GM19395 (cell line): ENCODE data around the gene NCKAP5.

ENCODE experiments used
- ATAC-seq: cut with Tn5 transposase; IDR thresholded peaks from one replicate; pipeline ENCODE4 v1.9.1; 2021; ENCODE audit warnings: mild to moderate bottlenecking, moderate library complexity; ENCODE audit not compliant: unreplicated experiment

NCKAP5 gene

GRCh38 chr2:132979339-132980093, 588.7 kb downstream of the NCKAP5 start:
- peak; percentile 75 for ATAC-seq

- ATAC-seq, result no peak
Measured at GRCh38 chr2:132978840-132979239, 589.4 kb downstream of the NCKAP5 start.

DNA sequence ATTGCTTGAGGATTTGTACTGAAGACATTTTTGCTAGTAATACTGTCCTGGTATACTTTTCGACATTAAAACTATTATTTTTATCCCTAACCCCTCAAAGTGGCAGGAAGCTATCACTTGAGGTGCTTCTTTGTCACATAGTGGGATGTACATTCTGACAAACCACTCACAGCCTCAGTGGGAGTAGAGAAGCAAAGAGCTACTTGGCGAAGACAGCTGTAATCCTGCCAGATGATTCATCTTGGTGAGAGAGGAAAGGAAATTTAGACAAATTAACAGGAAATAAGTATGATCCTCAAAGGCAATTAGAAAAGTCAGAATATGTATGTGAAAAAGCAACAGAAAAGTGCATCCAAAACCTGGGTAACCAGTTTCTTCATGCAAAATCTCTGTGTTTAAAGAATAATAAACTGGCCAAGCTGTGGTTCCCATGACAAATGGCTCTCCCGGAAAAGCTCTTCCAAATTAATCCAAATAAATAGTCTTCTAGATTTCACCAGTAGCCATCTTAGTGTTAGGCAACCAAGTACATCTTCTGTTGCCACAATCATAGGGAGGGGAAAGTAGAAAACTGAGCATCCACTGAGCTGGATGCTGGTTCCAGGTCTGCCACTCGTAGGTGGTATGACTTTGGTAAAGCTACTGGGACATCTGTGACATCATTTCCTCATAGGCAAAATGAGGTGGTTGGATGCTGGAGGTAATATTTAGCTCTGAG, 590.3 kb downstream of the NCKAP5 start:
- ATAC-seq, result no peak

DNA sequence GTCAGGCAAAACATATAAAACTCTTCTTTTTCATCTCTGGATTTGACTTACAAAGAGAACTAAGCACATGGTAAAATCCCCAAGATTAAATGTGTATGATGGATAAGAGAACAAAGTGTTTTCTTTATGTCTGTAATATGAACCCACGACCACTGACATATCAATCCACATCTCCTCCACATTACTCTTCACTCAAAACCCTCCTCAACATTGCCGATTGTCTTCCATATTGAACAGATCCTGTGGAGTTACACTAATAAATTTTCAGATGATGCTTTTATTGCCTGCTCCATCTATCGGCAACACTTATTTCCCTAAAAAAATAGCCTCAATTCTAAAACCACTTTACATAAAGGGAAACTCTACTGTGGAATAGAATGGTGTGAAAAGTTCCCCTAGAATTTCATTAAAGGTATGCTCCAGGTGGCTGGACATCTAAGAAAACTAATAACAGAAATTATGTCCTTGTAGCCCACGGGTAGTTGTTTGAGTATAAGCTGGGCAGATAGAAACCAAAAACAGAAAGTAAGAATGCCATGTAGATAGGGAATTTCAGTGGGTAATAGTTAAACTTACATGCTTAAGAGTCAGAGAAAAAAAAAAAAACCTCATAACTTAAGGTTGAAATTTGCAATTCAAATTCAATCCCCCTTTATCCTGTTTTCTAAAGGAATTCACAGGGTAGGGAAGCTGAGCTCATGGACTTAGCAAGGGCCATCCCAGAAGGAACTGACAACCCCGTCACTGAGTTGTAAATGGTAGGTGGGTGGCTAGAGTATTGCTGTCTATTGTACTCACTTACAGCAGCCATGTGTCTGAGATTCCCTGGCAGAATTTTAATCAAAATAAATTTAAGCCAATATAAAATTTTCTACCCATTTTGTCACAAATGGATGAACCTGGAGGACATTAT, 592.8 kb downstream of the NCKAP5 start:
- ATAC-seq, result no peak

GRCh38 chr2:132974467-132975095, 593.7 kb downstream of the NCKAP5 start:
- ATAC-seq, result no peak

- no peak for ATAC-seq
Measured at GRCh38 chr2:132971310-132972061, 596.8 kb downstream of the NCKAP5 start.

GRCh38 chr2:132969371-132969985, 598.8 kb downstream of the NCKAP5 start:
- ATAC-seq, result no peak

DNA sequence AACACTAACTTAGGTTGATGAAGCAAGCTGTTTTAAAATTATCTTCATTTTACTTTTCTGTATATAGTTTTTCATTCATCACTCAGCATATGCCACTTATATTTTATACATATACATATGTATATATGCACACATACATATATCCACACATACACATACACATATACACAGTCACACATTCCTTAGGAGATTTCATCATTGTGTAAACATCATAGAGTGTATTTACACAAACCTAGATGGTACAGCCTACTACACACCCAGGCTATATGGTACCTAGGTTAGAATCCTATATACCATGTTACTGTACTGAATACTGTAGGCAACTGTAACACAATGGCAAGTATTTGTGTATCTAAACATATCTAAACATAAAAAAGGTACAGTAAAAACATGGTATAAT, 602.8 kb downstream of the NCKAP5 start:
- no peak for ATAC-seq

- ATAC-seq, result no peak
Measured at GRCh38 chr2:132963161-132963560, 605.1 kb downstream of the NCKAP5 start.

GRCh38 chr2:132958887-132959286, 609.4 kb downstream of the NCKAP5 start:
- ATAC-seq, result no peak

DNA sequence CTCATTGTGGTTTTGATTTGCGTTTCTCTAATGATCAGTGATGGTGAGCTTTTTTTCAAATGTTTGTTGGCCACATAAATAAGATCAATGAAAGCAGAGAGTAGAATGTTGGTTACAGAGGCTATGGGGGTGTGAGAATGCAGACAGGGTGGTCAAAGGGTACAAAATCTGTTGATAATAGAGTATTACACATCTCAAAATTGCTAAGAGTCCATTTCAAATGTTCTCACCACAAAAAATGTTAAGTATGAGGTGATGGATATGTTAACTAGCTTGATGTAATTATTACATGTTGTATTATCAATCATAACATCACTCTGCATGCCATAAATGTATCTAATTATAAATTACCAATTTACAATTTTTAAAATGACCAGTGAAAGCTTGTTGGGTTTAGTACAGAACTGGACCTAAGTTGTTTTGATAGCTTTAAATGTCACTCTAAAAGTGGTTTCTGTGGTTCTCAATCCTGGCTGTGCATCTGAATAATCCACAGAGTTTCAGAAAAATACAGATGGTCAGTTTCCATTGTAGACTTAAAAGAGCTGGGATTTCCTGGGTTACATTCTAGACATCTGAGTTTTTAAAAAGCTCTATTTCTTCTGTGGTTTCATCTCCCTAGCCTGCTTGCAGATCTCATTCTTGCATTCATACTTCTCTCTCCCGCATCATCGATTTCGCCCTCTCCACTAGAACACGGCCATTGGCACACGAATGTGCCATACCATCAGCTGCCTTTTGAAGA, 612.2 kb downstream of the NCKAP5 start:
- ATAC-seq, result no peak

DNA sequence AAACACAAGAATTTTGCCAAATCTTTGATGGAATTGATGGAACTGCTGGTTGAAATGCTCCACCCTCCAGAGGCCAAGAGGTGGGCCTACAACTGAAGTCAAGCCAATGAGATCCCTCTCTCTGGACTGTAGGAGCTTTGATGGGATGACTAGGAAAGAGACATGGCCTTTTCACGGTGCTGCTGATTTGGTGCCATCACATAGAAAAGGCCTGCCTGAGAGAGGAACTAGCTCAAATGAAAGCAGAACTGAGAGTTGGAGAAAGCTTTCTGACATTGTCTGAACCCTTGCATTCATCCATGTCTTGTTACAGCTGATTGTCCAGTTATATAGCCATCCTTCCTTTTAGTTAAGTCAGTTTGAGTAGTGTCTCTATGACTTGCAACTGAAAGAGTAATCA, 614.5 kb downstream of the NCKAP5 start:
- peak; percentile 94 for ATAC-seq

- ATAC-seq, result no peak
Measured at GRCh38 chr2:132951008-132951714, 617.1 kb downstream of the NCKAP5 start.

- no peak for ATAC-seq
Measured at GRCh38 chr2:132949108-132949507, 619.2 kb downstream of the NCKAP5 start.

DNA sequence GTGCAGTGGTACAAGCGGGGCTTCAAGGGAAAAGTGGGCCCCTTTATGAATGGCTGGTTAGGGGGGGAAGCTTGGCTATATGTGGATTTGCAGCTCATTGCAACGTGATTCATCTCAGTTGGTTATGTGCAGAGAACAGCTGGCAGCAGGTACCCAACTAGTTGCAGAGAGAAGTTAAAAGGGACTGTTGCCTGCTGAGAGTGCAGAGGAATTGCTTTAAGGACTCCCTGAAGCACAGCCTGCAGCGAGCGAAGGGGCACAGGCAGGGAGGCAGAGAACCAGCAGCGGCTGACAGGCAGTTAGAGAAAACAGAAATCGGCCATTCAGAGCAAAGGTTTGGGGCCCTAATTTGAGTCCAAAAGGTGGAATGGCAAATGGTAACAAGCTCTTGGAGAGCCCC, 620.1 kb downstream of the NCKAP5 start:
- ATAC-seq, result no peak

- no peak for ATAC-seq
Measured at GRCh38 chr2:132943829-132944228, 624.4 kb downstream of the NCKAP5 start.

DNA sequence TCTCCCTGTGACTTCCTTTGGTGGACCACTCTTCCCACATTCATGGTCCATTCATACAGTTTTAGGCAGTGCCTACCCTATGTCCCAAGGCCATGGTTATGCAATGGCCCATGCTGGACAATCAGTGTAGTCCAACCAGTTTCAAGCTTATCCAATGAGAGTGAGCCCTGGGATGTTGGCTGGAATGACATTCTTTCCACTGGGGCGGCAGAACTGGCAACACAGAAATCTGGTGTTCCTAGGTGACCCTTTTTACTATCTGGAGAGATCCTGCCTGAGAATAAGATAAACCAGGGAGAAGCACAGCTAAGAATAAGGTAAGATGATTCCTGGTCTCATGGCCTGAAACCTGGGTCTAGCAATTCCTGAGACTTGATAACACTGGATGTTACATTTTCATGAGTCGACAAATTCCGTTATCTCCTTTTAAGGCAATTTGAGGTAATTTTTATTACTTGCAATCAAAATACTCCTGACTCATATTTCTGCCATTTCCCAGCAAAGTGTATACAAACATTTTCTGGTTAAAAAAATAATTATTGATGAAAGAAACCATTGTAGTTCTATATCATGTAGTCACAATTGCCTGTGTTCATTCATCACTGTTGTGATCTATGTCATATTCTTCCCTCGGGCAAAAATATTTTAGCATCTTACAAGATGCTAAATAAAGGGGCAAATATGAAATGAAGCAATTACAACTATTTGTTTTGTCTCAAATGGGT, 626.8 kb downstream of the NCKAP5 start:
- no peak for ATAC-seq

DNA sequence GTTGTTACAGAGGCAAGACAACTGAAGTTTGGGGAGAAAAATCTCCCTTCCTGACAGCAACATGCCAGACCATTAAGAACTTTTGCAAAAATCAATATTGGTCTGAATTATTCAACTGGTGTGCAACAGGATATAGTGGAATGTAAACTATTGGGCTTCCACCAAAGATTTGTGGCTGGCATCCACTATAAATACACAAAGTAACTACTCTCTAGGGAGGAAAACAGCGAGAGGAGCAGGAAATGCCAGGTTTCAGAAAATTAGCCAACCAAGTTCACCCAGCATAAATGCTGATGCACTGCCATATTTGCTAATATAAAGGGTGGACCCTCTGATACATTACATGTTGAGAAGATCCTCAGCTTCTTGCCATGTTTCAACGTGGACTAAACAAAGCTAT, 630.6 kb downstream of the NCKAP5 start:
- ATAC-seq, result no peak
